NCI-H526 treated with DMSO at 0.1 percent for 48 hours (cell line): ENCODE data around the gene IGSF9.

ENCODE experiments used
- DNase-seq: peaks from one replicate; lab custom pipeline; 2025; lab: John Stamatoyannopoulos, UW

IGSF9 gene

GRCh38 chr1:159946242-159947187, 1.1 kb upstream of the IGSF9 start:
- DNase-seq, result no peak

DNA sequence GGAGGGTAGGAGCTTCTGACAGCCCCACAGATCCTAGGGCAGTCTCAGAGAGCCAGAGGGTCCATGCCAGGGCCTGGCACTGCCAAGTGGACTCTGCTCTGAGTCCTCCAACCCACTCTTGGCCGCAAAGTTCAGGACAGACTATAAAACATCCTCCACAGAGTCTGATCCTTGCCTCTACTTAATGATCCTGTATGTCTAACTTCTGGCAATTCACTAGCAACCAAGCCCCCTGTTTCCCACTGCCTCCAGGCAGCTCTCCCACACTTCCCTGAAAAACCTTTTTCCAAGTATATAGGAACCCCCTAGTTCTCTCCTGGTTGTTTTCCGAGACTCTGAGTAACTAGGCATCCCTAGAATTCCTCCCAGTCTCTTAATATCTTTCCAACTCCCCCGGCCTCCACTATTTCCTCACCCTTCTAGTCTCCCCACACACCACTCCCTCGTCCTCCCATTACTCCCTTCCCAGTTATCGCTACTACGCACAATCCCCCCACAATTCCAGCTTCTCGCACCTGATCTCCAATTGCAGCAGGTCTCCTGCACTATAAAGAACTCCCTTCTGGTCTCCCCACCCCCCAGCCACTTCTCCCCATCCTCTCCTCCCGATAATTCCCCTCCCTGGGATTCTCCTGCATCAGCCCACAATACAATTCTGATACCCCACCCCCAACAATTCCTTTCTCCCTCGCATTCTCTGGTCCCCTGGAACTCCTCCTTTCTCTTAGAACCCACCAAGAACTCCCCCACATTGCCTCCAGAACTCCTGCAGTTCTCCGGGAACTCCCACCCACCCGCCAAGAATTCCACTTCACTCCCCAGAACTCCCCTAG, 574 bp downstream of the IGSF9 start:
- no peak for DNase-seq

- DNase-seq, result no peak
Measured at GRCh38 chr1:159943908-159944622, 1.3 kb downstream of the IGSF9 start.

DNA sequence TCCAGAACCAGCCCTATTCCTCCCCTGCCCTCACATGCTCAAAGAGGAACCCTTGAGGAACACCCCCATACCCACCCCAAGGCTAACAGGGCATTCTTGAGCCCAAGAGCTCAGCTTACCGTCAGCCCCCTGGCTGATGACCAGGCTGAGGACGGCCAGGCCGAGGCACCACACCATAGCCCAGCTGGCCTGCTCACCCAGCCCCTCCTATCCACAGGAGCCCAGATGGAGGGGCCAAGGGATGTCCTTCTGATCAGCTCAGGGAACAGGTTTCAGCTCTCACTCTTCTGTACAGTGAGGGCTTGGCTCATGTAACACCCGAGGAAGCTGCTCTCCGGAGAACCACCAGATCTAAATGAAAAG, 2.2 kb downstream of the IGSF9 start:
- DNase-seq, result no peak

- no peak for DNase-seq
Measured at GRCh38 chr1:159942632-159943277, 2.7 kb downstream of the IGSF9 start.

- DNase-seq, result no peak
Measured at GRCh38 chr1:159941591-159942560, 3.5 kb downstream of the IGSF9 start.

- no peak for DNase-seq
Measured at GRCh38 chr1:159941141-159941540, 4.3 kb downstream of the IGSF9 start.

- no peak for DNase-seq
Measured at GRCh38 chr1:159940006-159940620, 5.3 kb downstream of the IGSF9 start.

DNA sequence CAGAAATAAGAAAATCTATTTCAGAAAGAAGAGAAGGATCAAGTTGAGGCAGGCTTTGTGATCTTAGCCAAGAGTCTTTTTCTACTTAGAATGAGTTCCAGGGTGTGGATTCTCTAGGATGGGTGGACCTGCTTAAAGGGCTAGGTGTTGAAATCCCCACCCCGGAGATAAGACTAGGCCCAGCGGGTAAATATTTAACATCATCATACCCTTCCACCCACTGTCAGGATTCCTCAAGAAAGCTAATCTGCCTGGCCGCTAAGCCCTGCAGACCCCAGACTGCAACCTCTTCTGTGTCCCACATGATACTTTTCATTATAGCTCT, 5.8 kb downstream of the IGSF9 start:
- no peak for DNase-seq

GRCh38 chr1:159938905-159939677, 6.3 kb downstream of the IGSF9 start:
- DNase-seq, result no peak

DNA sequence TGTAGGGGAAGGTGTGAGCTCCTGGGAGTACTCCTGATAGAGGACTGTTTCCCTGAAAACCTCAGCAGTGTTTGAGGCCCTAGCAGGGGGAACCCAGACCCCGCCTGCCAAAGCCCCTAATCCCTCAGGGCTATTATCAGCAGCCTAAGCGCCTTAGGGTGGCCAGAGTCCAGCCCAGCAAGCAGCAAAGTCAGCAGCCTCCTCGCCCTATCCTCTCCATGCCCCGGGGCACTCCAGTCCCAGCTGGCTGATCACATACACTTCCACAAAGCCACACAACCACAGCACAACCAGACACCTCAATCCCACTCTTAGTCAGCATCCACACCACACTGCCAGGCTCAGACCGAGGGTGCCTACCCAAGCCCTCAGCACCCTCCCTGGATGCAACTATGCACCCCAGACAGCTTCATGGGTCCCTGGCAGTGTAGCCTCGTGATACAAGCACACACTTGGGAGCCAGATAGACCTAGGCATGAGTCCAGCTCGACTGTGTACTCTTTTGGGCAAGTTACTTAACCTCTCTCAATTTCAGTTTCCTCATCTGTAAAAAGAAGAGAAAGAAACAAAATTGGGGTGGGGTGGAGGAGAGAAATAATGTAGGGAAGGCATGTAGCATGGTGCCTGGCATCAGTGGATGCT, 7.1 kb downstream of the IGSF9 start:
- DNase-seq, result no peak

DNA sequence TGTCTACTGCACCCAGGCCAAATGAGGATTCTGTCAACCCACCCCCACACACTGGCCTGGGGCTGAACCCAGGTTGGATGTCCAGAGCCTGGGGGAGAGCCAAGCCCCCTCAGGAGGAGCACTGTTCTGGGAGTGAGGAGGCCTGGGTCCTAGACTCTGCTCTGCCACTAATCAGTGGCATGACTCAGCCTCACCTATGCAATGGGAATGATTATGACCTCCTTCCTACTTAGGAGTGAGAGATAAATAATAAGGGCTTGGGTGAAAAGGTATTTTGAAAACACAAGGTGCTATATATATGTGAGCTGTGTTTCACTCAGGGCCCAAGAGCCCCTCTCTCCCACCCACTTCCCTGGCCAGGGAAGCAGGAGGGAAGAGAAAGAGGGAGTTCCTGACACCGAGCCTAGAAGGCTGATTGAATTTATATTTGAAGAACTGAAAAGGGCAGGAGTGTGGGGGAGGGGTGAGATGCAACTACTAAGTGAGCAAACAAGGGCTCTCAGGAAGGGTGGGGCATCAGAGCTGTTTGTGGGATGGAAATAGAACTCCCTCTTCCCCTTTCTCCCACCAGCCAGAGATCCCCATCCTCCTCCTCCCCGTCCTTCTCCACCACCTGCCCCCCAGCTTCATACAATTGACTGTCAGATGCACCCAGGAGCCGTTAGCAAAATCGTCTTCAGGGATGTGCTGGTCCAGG, 8.2 kb downstream of the IGSF9 start:
- DNase-seq, result peak; percentile 56

DNA sequence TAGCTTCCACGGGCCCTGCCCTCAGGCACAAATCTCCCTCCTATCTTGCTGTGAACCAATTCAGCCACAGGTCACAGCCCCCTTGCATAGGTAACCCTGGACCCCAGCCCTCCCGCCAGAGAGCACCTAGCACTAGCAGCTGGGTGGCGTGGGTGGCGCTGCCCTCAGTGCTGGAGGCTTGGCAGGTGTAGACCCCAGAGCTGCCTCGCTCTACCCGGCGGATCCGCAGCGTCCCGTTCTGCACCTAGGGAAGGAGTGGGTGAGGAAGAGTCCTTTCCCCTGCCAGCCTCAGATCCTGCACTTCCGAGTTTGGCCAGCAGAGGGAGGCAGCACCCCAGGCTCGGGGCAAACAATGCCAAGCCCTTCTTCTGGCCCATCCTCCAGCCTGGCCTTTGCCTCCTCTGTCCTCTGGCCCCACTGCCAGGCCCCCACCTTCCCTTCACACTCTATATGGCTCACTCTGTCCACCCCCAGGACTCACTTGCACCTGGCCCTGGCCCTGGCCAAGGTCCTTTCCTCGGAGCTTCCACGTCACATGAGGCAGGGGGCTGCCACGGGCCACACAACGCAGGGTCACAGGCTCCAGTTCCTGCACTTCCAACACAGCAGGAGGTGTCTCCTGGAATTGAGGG, 9.0 kb downstream of the IGSF9 start:
- DNase-seq, result peak; percentile 47

GRCh38 chr1:159935719-159936272, 9.6 kb downstream of the IGSF9 start:
- DNase-seq, result no peak

DNA sequence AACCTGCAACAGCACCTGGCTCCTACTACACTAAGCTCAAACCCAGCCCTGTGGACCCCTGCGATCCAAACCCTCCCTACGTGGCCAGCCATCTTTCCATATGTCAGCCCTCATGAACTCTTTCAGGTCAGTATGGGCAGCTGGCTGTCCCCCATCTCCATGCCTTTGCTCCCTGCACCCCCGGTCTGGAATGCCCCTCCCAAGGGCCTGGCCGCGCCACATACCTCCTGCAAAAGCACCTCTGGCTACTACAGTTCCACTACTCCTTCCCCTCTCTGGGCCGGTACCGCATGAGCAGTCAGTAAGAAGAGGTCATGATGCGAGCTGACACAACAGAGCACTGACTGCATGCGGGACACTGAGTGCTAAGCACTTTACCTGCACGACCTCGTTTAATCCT, 10.1 kb downstream of the IGSF9 start:
- DNase-seq, result no peak

- DNase-seq, result no peak
Measured at GRCh38 chr1:159934136-159935039, 11.0 kb downstream of the IGSF9 start.

GRCh38 chr1:159933347-159933746, 12.1 kb downstream of the IGSF9 start:
- DNase-seq, result no peak
